Thyroid gland (tissue), 4 donors: ENCODE data around the gene KIAA0232.

Experiments used
- CTCF ChIP-seq, 6 experiments: fragments of 200-600 bp in 3 of 6; fragments of 450-650 bp in 3 of 6; sonication (generic) in 3 of 6; IDR thresholded peaks; one replicate each; pipeline ENCODE4 v1.5.1; 2016 to 2019; ENCODE audit warnings: antibody characterized with exemption in 6 of 6, mild to moderate bottlenecking in 2 of 6, inconsistent platforms in 1 of 6, moderate library complexity in 1 of 6
- POLR2A ChIP-seq, 2 donors: fragments of 450-650 bp; IDR thresholded peaks; one replicate each; pipeline ENCODE4 v1.6.1; 2017; ENCODE audit warnings: antibody characterized with exemption in 2 of 2, mild to moderate bottlenecking in 2 of 2, moderate library complexity in 1 of 2

GRCh38 chr4:6755088-6755753 lies 27.3 kb upstream of the KIAA0232 start:
- TF ChIP-seq CTCF (IDR thresholded peaks at IDR 0.05) (no peak), POLR2A (IDR thresholded peaks at IDR 0.05) (no peak)
